Smooth muscle cell (in vitro differentiated cells): ENCODE data around the gene PRKD2. TPM values are rescaled to one million over a fixed set of nuclear protein-coding genes. Genes with fewer than 3 reads are reported as not detected.

Source experiments
- DNase-seq: peaks from one replicate; lab custom pipeline; 2025; ENCODE audit not compliant: unreplicated experiment; lab: John Stamatoyannopoulos, UW
- H2AFZ ChIP-seq: fragments of 200-600 bp; sonication (generic); 2 replicates; pipeline ENCODE4 v1.6.0; 2016; ENCODE audit warnings: antibody characterized with exemption, low read depth, mild to moderate bottlenecking
- H3F3A ChIP-seq: fragments of 200-600 bp; sonication (generic); 2 replicates; pipeline ENCODE4 v1.6.0; 2017; ENCODE audit warnings: antibody characterized with exemption, low read depth
- H3K27ac ChIP-seq: fragments of 200-600 bp; sonication (generic); 2 replicates; pipeline ENCODE4 v1.5.1; 2016; ENCODE audit warnings: low read depth, mild to moderate bottlenecking
- H3K27me3 ChIP-seq: fragments of 200-600 bp; sonication (generic); 2 replicates; pipeline ENCODE4 v1.6.1; 2016; ENCODE audit warnings: low read depth, mild to moderate bottlenecking
- H3K36me3 ChIP-seq: fragments of 200-600 bp; sonication (generic); 2 replicates; pipeline ENCODE4 v1.5.1; 2016; ENCODE audit warnings: low read depth
- H3K4me1 ChIP-seq: fragments of 200-600 bp; sonication (generic); 2 replicates; pipeline ENCODE4 v1.5.1; 2016; ENCODE audit warnings: low read depth
- H3K4me2 ChIP-seq: fragments of 200-600 bp; sonication (generic); 2 replicates; pipeline ENCODE4 v1.6.0; 2016; ENCODE audit warnings: mild to moderate bottlenecking
- H3K4me3 ChIP-seq: fragments of 200-600 bp; sonication (generic); 2 replicates; pipeline ENCODE4 v1.5.1; 2016; ENCODE audit warnings: mild to moderate bottlenecking
- H3K79me2 ChIP-seq: fragments of 200-600 bp; sonication (generic); 2 replicates; pipeline ENCODE4 v1.6.0; 2016; ENCODE audit warnings: low read depth, mild to moderate bottlenecking
- H3K9ac ChIP-seq: fragments of 200-600 bp; sonication (generic); 2 replicates; pipeline ENCODE4 v1.6.0; 2016; ENCODE audit warnings: low read depth
- H3K9me3 ChIP-seq: fragments of 200-600 bp; sonication (generic); replicated peaks from 2 replicates; pipeline ENCODE4 v1.5.1; 2016; ENCODE audit warnings: low read depth
- H4K20me1 ChIP-seq: fragments of 200-600 bp; sonication (generic); 2 replicates; pipeline ENCODE4 v1.6.0; 2016; ENCODE audit warnings: low read depth
- WGBS: methylation state at CpG from one replicate; pipeline ENCODE4 v1.1.7; 2016; ENCODE audit warnings: low lambda C conversion rate; 5-methylcytosine and 5-hydroxymethylcytosine counted together
- polyA plus RNA-seq: library from polyadenylated mRNA; unstranded; fragments of >200 nt; fragmentation: Nextera tagmentation; extraction: Ambion mirVana; gene quantifications from 2 replicates; pipeline ENCODE4 v1.2.1, GENCODE V29; 2016
- total RNA-seq: library from RNA; depleted of rRNA; stranded (reverse); fragments of >200 nt; gene quantifications from 2 replicates; pipeline ENCODE4 v1.2.3, GENCODE V29; 2014
- TF ChIP-seq, protein P1 (sequence below): fragments of 200-600 bp; sonication (generic); IDR thresholded peaks from 2 replicates; pipeline ENCODE4 v1.5.1; 2017; ENCODE audit warnings: borderline replicate concordance, mild to moderate bottlenecking, antibody characterized with exemption; ENCODE audit not compliant: insufficient read depth, poor library complexity, severe bottlenecking

PRKD2 gene
- total and polyA plus RNA-seq, 2 experiments from 2014 or later = 24.2 to 34.6 TPM

DNA sequence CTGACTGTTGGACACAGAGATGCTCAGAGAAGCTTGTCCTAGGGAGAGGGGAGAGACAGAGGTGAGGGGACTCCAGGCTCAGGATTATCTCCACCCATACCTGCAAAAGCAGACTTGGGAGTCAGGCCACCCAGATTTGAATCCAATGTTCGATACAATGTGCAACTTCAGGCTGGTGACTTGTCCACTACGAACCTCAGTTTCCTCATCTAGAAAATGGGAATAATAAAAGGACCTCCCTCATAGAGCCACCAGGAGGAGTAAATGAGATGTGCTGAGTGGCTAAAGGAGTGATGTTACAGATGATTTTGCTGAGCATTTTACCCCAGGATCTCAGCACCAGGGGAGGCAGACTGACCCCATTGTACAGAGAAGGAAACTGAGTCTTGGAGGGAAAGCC is 25.0 kb downstream of the PRKD2 start:
- Histone ChIP-seq H3K9ac (no peak overlapping the region), H3K27ac (no peak overlapping the region), H4K20me1 (no peaks in the 10 kb centered on the region), H3K4me2 (no peak overlapping the region), H3K36me3 (peaks cover 17% of the 10 kb centered on the region), H3K79me2 (no peaks in the 10 kb centered on the region), H3K27me3 (no peaks in the 10 kb centered on the region), H3F3A (no peaks in the 10 kb centered on the region), H3K4me3 (no peak overlapping the region), H3K9me3 (no peaks in the 10 kb centered on the region), H2AFZ (no peak overlapping the region), H3K4me1 (no peaks in the 10 kb centered on the region)
- WGBS = 94% methylated on average over 2 of the region's 2 CpGs
- TF ChIP-seq, protein P1, sequence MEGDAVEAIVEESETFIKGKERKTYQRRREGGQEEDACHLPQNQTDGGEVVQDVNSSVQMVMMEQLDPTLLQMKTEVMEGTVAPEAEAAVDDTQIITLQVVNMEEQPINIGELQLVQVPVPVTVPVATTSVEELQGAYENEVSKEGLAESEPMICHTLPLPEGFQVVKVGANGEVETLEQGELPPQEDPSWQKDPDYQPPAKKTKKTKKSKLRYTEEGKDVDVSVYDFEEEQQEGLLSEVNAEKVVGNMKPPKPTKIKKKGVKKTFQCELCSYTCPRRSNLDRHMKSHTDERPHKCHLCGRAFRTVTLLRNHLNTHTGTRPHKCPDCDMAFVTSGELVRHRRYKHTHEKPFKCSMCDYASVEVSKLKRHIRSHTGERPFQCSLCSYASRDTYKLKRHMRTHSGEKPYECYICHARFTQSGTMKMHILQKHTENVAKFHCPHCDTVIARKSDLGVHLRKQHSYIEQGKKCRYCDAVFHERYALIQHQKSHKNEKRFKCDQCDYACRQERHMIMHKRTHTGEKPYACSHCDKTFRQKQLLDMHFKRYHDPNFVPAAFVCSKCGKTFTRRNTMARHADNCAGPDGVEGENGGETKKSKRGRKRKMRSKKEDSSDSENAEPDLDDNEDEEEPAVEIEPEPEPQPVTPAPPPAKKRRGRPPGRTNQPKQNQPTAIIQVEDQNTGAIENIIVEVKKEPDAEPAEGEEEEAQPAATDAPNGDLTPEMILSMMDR = no peak
- DNase-seq = no peak

DNA sequence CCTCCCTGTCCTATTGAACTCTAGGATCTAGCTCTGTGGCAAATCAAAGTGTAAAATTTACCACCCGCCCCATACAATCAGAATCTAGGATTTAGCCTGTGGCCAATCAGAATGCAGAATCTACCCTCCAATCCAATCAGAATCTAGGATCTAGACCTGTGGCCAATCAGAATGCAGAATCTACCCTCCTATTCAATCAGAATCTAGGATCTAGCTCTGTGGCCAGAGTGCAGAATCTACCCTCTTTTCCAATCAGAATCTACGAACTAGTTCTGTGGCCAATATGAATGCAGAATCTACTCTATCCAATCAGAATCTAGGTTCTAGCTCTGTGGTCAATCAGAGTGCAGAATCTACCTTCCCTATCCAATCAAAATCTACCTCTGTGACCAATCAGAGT is 25.8 kb downstream of the PRKD2 start:
- WGBS = 76% methylated on average over 2 of the region's 2 CpGs
- no peaks in the 10 kb centered on the region for H3K9me3 ChIP-seq
- H3K9ac ChIP-seq = no peak overlapping the region
- no peak overlapping the region for H3K4me2 ChIP-seq
- H3K27me3 ChIP-seq = no peaks in the 10 kb centered on the region
- H2AFZ ChIP-seq = no peak overlapping the region
- H3K4me1 ChIP-seq = no peaks in the 10 kb centered on the region
- no peak overlapping the region for H3K27ac ChIP-seq
- no peak overlapping the region for H3K4me3 ChIP-seq
- no peak for DNase-seq
- H3K36me3 ChIP-seq = peaks cover 15% of the 10 kb centered on the region
- TF ChIP-seq, protein P1 = no peak
- H4K20me1 ChIP-seq = no peaks in the 10 kb centered on the region
- no peaks in the 10 kb centered on the region for H3K79me2 ChIP-seq
- no peaks in the 10 kb centered on the region for H3F3A ChIP-seq

DNA sequence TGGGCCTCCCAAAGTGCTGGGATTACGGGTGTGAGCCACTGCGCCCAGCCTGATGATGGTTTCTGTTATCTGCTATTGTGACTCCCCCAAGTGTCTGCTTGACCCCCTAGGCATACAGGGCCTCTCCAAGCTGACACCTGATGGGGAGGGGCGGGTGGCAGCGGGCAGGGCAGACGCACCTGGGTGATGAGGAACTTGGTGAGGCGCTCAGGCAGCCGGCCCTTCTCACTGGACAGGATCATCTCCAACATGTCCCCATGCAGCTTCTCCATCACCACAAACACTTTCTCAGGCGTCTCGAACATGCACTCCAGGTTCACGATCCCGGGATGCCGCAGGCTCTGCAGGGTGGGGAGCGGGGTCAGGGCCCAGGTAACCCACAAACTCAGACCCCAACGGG is 27.6 kb downstream of the PRKD2 start:
- H3K4me2 ChIP-seq = no peak overlapping the region
- no peaks in the 10 kb centered on the region for H3K79me2 ChIP-seq
- no peak overlapping the region for H2AFZ ChIP-seq
- no peak overlapping the region for H3K4me3 ChIP-seq
- no peaks in the 10 kb centered on the region for H3K27me3 ChIP-seq
- no peak overlapping the region for H3K9ac ChIP-seq
- 94% methylated on average over 14 of the region's 14 CpGs for WGBS
- TF ChIP-seq, protein P1 = no peak
- no peak overlapping the region for H3K27ac ChIP-seq
- H3K4me1 ChIP-seq = no peaks in the 10 kb centered on the region
- H4K20me1 ChIP-seq = no peaks in the 10 kb centered on the region
- H3K36me3 ChIP-seq = peaks cover 13% of the 10 kb centered on the region
- no peak for DNase-seq
- H3F3A ChIP-seq = no peaks in the 10 kb centered on the region
- H3K9me3 ChIP-seq = no peaks in the 10 kb centered on the region

DNA sequence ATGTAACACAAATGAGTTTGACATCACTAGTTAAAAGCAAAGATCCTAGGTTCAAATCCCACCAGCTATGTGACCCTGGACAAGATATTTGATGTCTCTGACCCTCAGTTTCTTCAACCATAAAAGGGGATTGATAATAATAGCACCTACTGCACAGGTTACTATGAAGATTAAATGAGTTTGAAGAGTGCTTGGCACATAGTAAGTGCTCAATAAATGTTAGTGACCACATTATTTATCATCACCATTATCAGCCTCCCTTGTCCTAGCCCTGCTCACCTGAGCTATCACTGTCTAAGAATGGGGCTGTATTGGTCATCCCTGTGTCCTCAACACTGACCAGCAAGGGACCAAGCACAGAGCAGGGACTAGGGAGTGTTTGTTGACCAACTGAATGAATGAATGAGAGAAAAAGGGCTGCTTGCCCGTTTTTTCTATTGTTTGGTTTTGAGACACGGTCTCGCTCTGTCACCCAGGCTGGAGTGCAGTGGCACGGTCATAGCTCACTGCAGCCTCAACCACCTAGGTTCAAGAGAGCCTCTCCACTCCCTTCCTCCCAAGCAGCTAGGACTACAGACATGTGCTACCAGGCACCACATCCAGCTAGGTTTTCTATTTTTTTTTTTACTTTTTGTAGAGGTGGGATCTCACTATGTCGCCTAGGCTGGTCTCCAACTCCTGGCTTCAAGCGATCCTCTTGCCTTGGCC is 29.3 kb downstream of the PRKD2 start:
- Histone ChIP-seq H2AFZ (no peak overlapping the region), H3K9me3 (no peaks in the 10 kb centered on the region), H3K79me2 (no peaks in the 10 kb centered on the region), H3K36me3 (peaks cover 10% of the 10 kb centered on the region), H3K27me3 (no peaks in the 10 kb centered on the region), H3K9ac (no peak overlapping the region), H3K4me2 (no peak overlapping the region), H3K4me1 (no peaks in the 10 kb centered on the region), H3K4me3 (no peak overlapping the region), H3F3A (no peaks in the 10 kb centered on the region), H3K27ac (no peak overlapping the region), H4K20me1 (no peaks in the 10 kb centered on the region)
- DNase-seq = no peak
- TF ChIP-seq, protein P1 = no peak
- WGBS = 97% methylated on average over 6 of the region's 6 CpGs
